AML-193 (cell line): ENCODE measurements around the gene COL10A1.
"Not testable (repeated sequence)": the region's sequence is repeated elsewhere in the genome, so short reads cannot be mapped to it uniquely, and the experiment has no call there.

Experiments
- DNase-seq, 2 experiments: peaks; one replicate each; lab custom pipeline; 2025; lab: John Stamatoyannopoulos, UW

COL10A1 gene

DNA sequence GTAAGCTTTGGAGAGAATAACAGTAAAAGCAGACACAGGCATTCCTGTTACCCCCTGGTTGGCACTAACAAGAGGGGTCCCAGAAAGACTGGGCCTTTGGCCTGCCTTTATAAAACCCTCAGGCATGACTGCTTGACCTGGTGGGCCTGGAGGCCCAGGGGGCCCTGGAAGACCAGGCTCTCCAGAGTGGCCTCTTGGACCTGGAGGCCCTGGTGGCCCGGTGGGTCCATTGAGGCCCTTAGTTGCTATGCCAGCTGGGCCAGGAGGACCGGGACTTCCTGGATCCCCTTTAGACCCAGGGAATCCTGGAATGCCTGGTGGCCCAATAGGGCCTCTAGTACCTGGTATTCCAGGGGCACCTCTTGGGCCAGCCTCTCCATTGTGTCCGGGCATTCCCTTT lies 5.5 kb downstream of the COL10A1 start:
- DNase-seq, result no peak

GRCh38 chr6:116118608-116119007 lies 7.3 kb downstream of the COL10A1 start:
- no peak for DNase-seq

DNA sequence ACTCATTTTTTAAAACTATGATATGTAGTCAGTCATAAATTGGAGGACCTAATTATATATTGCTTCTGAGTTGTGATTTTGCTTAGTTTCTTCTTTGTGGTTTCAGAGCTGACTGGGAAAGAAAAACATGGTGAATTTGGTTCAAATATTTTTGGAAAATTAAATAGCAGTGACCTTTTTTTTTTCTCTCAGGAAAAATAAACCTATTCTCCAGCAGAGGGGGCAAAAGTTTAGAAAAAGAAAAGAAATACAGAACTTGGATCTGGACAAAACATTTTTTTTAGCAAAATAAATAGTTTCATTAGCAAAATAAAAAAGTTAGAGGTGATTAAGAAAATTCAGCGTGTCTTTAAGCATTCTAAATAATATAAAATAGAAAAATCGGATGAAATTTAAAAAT lies 10.2 kb downstream of the COL10A1 start:
- peak; percentile 26 to 30 for DNase-seq

GRCh38 chr6:116113386-116113785 lies 12.5 kb downstream of the COL10A1 start:
- DNase-seq, result no peak

DNA sequence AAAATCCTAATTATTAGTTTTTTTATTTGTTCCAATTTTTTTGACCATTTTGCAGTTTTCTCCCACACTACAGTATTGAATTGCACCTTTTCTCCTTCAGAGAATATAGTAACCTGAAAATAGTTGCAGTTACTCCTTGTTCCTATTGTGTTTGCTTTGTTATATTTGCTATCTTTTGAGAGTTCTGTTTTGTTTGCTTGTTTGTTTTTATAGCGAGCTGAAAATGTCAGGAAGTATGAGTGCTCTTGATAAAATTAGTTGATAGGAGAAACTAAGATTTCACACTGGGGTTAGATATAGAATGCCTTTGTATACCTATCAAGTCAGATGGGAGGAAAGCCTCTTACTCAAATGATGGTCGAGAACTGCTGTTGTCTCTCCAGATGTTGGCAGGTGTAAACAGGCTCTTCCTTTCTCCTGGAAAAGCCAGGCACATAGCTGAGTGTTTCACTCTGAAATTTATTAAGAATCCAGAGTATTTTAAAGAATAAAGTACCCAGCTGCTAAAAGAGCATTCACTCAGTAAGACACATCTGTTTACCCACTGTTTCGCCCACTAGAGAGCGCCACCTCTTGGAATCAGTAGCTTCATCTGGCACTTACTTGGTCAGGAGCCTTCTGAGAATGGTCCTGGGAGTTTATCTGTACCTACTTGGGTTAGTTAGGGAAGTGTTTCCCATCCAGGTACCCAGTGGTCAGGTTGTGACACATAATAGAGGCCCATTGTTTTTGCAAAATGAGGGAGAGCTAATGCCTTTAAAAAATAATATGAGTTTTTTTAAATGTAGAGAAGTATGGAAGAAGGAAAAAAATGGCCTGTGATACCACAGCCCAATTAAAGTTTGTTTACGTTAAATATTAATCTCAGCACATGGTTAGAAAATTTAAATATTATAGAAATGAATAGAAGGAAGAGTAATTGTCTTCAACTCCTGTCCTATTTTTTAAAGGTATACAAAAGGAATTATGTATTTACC lies 14.1 kb downstream of the COL10A1 start:
- peak; percentile 68 to 70 for DNase-seq

- DNase-seq, result no peak
Observed at GRCh38 chr6:116108836-116109235, 17.1 kb downstream of the COL10A1 start.

- no peak for DNase-seq
Observed at GRCh38 chr6:116106146-116106545, 19.8 kb downstream of the COL10A1 start.

- no peak for DNase-seq
Observed at GRCh38 chr6:116105247-116105646, 20.7 kb downstream of the COL10A1 start.

DNA sequence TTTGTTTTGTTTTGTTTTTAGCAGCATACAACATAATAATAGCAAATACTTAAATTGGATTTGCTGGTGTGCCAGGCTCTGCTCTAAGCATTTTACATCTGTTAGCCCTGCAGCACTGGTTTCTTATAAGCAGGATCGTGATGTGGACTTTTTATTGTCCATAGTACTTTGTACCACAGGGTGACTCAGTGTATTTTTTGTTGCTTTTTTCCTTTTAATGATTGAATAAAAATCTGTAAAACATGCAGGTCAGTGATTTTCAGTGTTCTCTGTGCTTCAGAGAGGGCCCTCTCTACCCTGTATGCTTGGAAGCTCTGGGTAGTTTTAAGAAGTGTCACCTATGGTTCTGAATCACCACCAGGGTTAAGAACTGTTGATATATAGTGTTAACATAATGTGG lies 21.3 kb downstream of the COL10A1 start:
- DNase-seq, result no peak

GRCh38 chr6:116102873-116103272 lies 23.1 kb downstream of the COL10A1 start:
- peak; percentile 20 to 38 for DNase-seq

GRCh38 chr6:116101790-116102189 lies 24.1 kb downstream of the COL10A1 start:
- no peak for DNase-seq

DNA sequence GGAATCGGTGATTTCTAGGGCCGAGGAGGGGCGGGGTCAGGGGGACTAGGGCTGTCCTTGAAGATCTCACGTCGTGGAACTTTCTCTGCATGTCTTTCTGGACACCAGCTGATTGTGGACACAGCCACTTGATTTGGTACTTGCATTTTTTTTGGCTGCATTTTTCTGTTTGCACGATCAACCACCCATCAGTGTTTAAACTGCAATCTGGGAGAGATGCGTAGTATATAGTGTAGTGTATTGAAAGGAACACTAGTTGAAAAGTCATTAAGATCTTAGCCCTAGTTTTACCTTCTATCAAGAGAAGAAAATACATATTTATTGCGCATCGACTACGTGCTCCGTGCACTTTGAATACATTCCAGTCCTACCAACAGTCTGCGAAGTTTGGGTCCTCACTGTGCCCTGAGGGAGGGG lies 24.6 kb downstream of the COL10A1 start:
- no peak for DNase-seq

GRCh38 chr6:116100419-116101301 lies 25.3 kb downstream of the COL10A1 start, which contains the start of gene NT5DC1:
NT5DC1 (plus strand) TSS chr6:116100853; CDS start chr6:116100931, 78 bp downstream.
- peak; percentile 87 to 88 for DNase-seq

DNA sequence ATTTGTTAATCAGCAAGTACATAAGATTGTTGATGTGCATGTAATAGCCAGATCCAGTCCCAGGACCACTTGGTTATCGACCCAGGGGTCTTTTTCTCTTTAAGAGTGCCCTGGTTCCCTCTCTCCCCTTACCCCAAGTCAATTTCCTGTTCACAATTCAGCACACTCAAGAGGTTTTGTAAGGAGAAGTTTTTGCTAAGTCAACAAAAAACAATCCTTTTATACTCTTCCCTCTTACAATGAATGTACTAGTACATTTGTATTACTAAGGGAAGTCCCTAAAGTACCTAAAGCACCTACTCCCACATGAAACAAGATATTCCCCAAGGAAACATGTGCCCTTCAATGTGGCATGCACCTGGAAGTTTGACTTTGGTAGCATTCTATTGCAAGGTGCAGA lies 26.9 kb downstream of the COL10A1 start:
- DNase-seq, result no peak

- peak; percentile 61 to 67 for DNase-seq
Observed at GRCh38 chr6:116096979-116097816, 28.7 kb downstream of the COL10A1 start.

- DNase-seq, result not testable (repeated sequence)
Observed at GRCh38 chr6:116096048-116096759, 29.7 kb downstream of the COL10A1 start.

DNA sequence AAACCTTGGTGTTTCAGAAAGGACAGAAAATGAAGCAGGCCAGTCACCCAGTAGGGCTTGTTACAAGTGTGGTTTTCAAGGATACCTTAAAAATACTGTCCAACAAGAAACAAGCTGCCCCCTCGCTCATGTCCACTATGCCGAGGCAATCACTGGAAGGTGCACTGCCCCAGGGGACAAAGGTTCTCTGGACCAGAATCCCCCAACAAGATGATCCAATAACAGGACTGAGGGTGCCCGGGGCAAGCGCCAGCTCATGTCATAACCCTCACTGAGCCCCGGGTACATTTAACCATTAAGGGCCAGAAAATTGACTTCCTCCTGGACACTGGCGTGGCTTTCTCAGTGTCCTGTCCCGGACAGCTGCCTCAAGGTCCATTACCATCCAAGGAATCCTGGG lies 31.9 kb downstream of the COL10A1 start:
- no peak for DNase-seq

GRCh38 chr6:116090251-116090650 lies 35.7 kb downstream of the COL10A1 start:
- DNase-seq, result no peak

- DNase-seq, result no peak
Observed at GRCh38 chr6:116088946-116089345, 37.0 kb downstream of the COL10A1 start.

DNA sequence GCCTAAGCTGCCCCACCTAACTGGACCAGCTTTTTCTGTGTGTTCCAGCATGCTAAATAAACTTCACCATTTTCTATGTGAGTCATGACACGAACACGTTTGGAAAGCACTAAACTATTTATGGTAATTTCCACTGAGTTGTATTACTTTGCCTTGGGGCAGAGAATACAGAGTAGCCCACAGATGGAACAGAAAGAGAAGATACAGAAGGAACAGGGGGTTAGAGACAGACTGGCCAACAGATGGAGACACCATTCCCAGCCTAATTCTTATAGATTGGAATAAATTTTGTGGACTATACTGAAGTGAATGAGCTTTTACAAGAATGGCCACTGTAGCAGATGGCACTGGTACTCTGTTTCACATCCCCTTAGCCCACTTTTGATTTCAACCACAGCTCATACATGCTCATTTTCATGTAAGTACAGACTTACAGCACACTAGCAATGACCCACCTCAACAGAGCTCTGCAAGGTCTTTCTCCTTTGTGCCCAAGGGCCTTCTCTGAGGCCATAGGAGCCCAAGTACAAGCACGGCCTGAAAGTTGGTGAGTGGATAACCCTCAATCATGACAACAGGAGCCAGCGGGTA lies 38.4 kb downstream of the COL10A1 start:
- no peak for DNase-seq

DNA sequence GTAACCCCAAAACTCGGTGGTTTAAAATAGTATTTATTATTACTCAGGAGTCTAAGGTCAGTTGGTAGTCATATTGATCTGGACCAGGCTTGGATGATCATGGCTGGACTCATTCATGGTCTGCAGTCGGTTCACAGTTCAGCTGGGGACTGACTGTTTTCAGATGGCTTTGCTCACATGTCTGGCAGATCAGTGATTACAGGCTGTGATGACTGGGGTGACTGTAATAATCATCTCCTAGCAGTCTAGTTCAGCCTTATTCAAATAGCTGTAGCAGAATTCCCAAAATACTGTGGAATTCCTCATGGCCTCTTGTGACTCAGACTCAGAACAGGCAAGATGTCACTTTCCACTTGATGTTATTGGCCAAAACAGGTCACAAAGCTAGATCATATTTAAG lies 41.6 kb downstream of the COL10A1 start:
- DNase-seq, result no peak
